HG03066 (cell line): ENCODE measurements around the gene SDE2.

ENCODE experiments used
- ATAC-seq: cut with Tn5 transposase; IDR thresholded peaks from one replicate; pipeline ENCODE4 v1.9.1; 2021; ENCODE audit warnings: low read depth; ENCODE audit not compliant: unreplicated experiment

Gene SDE2

GRCh38 chr1:225999227-225999911, at the start of gene SDE2:
Gene SDE2, minus strand, starts transcription at chr1:225999343. Its CDS starts 31 bp downstream, at chr1:225999312.
- peak; percentile 75 for ATAC-seq

GRCh38 chr1:226048886-226049285, 49.7 kb upstream of the SDE2 start:
- no peak for ATAC-seq

- no peak for ATAC-seq
Measured at GRCh38 chr1:226047495-226047894, 48.4 kb upstream of the SDE2 start.

DNA sequence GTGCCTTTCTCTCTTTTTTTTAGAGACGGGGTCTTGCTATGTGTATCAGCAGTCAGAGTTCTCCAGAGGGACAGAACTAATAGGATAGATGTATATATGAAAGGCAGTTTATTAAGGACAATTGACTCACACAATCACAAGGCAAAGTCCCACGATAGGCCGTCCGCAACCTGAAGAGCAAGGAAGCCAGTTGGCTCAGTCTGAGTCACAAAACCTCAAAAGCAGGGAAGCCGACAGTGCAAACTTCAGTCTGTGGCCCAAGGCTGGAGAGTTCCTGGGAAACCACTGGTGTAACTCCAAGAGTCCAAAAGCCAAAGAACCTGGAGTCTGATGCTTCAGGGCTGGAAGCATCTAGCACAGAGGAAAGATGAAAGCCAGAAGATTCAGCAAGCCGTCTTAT, 47.1 kb upstream of the SDE2 start:
- no peak for ATAC-seq

DNA sequence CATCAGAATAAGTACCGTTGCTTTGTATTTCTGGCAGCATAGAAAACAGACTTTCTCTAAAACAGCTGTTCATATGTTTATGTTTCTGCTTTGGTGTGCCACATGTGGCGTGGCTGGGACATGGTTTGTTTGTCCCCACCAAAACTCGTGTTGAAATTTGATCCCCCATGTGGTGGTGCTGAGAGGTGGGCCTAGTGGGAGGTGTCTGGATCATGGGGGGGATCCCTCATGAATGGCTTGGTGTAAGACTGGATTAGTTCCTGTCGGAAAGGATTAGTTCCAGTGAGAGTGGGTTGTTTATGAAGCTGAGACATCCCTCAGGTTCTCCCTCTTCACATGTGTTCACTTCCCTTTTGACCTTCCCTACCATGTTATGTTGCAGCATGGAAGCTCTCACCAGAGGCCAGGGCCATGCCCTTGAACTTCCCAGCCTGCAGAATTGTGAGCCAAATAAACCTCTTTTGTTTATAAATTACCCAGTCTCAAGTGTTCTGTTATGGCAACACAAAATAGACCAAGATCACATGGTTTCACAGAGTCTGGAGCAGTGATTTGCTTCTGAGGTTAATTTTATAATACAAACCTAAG, 45.5 kb upstream of the SDE2 start:
- ATAC-seq = no peak

- ATAC-seq = no peak
Measured at GRCh38 chr1:226041419-226041818, 42.3 kb upstream of the SDE2 start.

- no peak for ATAC-seq
Measured at GRCh38 chr1:226038661-226039060, 39.5 kb upstream of the SDE2 start.

- no peak for ATAC-seq
Measured at GRCh38 chr1:226035915-226036314, 36.8 kb upstream of the SDE2 start.

GRCh38 chr1:226034482-226034881, 35.3 kb upstream of the SDE2 start:
- ATAC-seq = no peak

- no peak for ATAC-seq
Measured at GRCh38 chr1:226033991-226034390, 34.8 kb upstream of the SDE2 start.

DNA sequence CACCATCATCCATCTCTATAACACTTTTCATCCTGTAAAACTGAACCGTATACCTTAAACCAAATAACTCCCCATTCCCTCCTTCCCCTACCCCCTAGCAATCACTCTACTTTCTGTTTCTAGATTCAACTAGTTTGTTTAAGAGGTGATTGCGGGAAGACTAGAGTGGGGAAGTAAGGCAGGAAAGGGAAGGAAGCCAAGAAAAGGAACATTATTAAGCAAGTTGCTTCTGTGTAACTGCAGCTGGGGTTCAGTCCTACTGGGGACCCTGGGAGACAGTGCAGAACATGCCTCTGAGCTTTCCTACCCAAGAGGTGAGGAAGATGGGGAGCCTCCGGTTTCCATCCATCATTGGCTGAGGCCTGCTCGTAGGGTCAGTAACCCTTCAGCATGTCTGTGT, 34.4 kb upstream of the SDE2 start:
- ATAC-seq = no peak

DNA sequence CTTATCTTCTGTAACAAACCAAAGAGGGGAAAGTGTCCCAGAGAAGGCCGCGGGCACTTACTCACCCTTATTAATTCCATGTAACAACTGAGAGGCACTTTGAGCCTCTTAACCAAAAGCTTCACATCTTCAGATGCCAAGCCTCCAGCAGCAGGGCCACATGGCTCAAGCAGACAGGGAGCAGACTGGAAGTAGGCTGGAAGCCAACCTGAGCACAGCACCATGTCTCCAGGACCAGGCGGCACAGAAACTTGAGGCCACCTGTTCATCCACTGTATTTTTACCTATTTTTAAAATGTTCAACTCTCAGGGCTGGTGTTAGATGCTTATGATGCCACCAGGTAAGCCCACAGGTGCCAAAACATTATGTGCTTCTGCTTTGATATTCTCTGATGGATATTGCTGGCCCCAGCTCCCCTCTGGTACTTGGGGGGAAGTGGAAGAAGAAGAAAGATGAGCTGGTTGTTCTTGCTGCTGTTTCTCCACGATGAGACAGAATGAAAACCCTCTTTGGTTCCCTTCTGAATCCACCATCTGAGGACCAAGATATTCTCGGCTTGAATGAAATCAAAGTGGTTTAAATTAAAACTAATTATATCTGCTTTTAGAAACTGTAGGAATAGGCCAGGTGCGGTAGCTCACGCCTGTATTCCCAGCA, 30.6 kb upstream of the SDE2 start:
- no peak for ATAC-seq

GRCh38 chr1:226029093-226029496, 30.0 kb upstream of the SDE2 start:
- peak; percentile 89 for ATAC-seq

- no peak for ATAC-seq
Measured at GRCh38 chr1:226027538-226028217, 28.5 kb upstream of the SDE2 start.

DNA sequence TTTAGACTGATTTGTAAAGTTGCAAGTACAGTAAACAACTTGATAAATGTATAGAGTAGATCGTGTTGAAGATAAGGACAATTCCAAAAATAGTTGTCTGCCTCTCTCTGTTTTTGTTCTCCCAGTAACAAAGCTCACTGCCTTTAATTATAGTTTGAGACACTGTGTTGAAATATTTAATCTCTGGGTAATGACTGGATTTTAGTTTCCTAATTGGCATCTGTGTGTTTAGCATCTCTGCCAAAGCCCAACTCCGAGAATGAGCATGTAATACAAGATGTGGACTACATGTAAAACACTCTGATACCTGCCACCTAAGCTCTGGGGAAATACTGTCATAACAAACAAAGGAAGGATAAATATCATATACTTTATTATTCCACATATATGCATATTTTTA, 27.7 kb upstream of the SDE2 start:
- no peak for ATAC-seq

- ATAC-seq = no peak
Measured at GRCh38 chr1:226023735-226024134, 24.6 kb upstream of the SDE2 start.

GRCh38 chr1:226021801-226022200, 22.7 kb upstream of the SDE2 start:
- ATAC-seq = no peak

- no peak for ATAC-seq
Measured at GRCh38 chr1:226021401-226021800, 22.3 kb upstream of the SDE2 start.

DNA sequence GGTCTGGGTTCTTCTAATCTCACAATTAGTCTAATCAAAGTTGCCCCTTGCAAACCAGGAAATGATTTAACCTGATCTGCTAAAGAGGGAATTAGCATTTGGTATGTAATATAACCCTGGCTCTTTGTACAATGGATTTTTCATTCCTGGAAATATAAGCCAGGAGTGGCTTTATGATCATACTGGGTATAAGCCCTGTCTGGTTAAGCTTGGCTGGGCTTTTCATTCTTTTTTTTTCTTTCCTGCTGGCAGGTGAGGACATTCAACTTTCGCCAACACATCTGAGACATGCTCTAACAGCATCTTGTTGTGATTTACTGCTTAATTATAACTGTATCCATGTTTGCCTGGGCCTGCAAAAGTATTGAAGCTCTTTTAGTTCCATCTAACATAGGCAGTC, 20.4 kb upstream of the SDE2 start:
- ATAC-seq = no peak

DNA sequence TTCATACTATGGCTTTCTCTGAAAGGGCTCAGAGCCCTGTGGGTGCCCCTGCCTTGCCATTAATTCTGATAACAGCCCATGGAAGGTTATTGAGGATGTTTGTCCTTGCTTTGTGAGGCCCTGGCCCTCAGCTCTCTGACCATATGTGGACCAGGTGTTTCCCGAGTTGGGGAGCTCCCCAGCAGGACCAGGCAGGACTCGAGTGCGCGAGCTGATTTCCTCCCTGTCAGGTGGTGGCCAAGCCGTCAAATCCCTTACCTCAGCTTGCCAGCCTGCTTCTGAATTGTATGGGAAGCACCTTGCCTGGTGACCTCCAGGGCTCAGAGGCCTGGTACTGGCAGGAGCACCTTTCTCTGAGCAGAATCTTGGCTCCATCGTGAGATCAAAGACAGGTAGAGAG, 17.9 kb upstream of the SDE2 start:
- no peak for ATAC-seq

DNA sequence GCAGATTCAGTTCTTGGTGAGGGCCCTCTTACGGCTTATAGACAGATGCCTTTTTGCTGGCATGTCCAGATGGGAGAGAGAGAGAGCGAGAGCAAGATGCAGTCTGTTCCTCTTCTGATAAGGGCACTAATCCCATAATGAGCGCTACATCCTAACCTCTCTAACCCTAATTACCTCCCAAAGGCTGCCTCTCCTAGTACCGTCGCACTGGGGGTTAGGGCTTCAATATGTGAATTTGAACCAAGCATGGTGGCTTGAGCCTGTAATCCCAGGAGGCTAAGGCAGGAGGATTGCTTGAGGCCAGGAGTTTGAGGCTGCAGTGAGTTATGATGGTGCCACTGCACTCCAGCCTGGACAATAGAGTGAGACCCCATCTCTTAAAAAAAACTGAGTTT, 10.5 kb upstream of the SDE2 start:
- no peak for ATAC-seq
